Stomach smooth muscle (tissue), 2 donors: ENCODE measurements around the gene CCT3.

Experiments used
- H3K27ac ChIP-seq: one replicate; pipeline ENCODE4 v1.7.0; 2013; ENCODE audit warnings: mild to moderate bottlenecking, low read length, inconsistent platforms
- H3K27me3 ChIP-seq, 2 donors: one replicate each; pipeline ENCODE4 v1.7.0; 2013; ENCODE audit warnings: low read length in 2 of 2; ENCODE audit not compliant: insufficient read depth in 2 of 2, control insufficient read depth in 1 of 2
- H3K36me3 ChIP-seq, 2 donors: one replicate each; pipeline ENCODE4 v1.7.0; 2013; ENCODE audit warnings: low read length in 2 of 2; ENCODE audit not compliant: control insufficient read depth in 2 of 2, insufficient read depth in 2 of 2
- H3K4me1 ChIP-seq: one replicate; pipeline ENCODE4 v1.7.0; 2013; ENCODE audit warnings: low read length; ENCODE audit not compliant: control insufficient read depth, insufficient read depth
- H3K4me3 ChIP-seq, 2 donors: one replicate each; pipeline ENCODE4 v1.7.0; 2013; ENCODE audit warnings: low read length in 2 of 2
- H3K9ac ChIP-seq, 2 donors: one replicate each; pipeline ENCODE4 v1.7.0; 2013; ENCODE audit warnings: low read length in 2 of 2, mild to moderate bottlenecking in 1 of 2
- H3K9me3 ChIP-seq, 2 donors: one replicate each; pipeline ENCODE4 v1.7.0; 2013; ENCODE audit warnings: low read length in 2 of 2; ENCODE audit not compliant: control insufficient read depth in 2 of 2
- donor health status: healthy.
- donor health status: Pancreatic carcinoma.

The CCT3 gene

DNA sequence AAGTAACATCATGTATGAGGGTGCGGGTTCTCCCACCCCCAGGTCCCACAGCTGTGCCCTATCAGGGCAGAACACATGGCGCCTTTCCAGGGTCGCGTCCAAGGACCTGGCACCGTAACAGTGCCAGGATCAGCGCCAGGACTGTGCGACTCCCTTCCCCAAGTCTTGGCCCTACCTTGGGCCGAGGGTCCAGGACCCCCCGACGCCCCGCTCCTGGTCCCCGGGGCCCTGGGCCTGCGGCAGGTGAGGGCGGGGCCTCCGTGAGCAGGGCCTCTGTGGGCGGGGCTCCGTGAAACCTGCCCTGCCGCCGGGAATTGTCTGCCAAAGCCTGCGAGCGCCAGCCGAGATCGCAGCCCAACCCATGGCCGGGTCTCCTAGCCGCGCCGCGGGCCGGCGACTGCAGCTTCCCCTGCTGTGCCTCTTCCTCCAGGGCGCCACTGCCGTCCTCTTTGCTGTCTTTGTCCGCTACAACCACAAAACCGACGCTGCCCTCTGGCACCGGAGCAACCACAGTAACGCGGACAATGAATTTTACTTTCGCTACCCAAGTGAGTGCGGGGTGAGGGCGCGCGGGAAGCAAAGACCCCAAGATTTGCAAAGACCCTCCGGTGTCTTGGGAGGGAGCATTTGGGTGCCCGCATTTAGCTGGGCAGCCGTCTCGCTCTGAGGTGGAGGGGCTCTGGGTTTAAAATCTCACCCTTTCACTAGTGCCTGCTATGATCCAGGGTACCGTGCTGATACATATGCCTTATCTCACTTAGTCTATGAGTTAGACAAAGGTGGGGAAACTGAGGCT is 31.0 kb upstream of the CCT3 start, which contains the start of gene RHBG:
RHBG (plus strand) TSS at position 323 of the 796 bp plus-strand sequence; CDS start at position 362, 39 bp downstream.
- Histone ChIP-seq H3K27ac (no peak within 1 kb of the TSS), H3K27me3 (peaks cover 30 to 48% of the 10 kb centered on the region in 2 donors), H3K36me3 (no peaks in the 10 kb centered on the region), H3K4me1 (peaks cover 6% of the 10 kb centered on the region), H3K4me3 (peak within 1 kb of the TSS; percentile 35 to 59), H3K9me3 (no peaks in the 10 kb centered on the region), H3K9ac (no peak within 1 kb of the TSS)

DNA sequence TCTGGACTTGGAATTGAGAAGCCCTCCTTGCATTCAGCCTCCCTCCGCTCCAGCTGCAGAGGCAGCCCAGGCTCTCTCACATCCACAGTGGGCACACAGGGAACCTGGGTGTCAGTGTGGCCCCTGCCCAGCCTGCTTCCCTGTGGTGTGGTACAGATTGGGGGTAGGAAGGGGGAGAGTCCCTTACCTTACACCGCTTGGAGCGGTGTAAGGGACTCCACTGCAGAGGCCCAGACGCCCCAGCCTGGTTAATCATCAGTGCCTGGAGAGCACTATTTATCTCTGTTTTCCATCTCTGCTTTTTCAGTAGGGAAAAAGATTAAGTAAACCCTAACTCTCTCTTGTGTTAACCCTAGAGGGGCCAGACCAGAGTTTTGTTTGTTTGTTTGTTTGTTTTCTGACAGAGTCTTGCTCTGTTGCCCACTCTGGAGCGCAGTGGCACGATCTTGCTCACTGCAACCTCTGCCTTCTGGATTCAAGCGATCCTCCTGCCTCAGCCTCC is 30.1 kb upstream of the CCT3 start:
- H3K27me3 ChIP-seq = peaks cover 30 to 49% of the 10 kb centered on the region in 2 donors
- H3K9ac ChIP-seq = no peak overlapping the region
- peaks cover 6% of the 10 kb centered on the region for H3K4me1 ChIP-seq

DNA sequence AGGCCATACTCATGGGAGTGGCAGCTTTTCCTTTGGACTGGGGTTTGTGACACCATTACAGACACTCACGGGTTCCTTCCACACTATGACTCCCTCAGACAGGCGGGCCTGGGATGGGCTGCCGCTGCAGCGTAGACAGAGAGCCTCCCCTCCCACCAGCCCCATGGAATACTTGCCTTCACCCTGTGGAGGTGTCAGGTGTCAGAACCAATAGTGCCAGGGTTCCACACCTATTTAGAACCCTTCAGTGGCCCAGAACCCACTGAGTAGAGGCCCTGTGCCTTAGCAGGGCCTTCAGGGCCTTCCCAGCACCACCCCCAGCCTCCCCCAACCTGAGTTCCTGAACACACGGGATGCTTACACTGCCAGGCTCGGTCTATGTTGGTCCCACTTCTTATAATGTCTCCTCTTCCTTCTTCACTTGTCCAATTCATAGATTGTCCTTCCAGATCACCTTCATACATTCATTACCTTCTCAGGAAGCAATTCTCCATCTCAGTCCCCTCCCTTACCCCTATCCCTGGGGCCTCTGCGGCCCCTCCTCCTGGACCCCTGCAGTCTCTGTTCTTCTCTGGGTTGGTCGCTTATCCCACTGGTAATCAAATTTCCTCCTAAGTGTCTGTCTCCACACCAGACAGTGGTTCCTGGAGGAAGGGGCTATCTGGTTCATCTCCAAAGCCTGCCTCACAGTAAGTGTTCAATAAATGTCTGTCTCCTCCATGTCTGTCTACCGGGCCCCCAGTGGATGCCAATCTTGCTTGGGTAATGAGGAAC is 29.5 kb upstream of the CCT3 start:
- no peak overlapping the region for H3K27ac ChIP-seq
- no peak overlapping the region for H3K4me3 ChIP-seq
- no peaks in the 10 kb centered on the region for H3K36me3 ChIP-seq
- H3K9me3 ChIP-seq = no peaks in the 10 kb centered on the region
- H3K9ac ChIP-seq = no peak overlapping the region
- peaks cover 6% of the 10 kb centered on the region for H3K4me1 ChIP-seq
- H3K27me3 ChIP-seq = peaks cover 30 to 47% of the 10 kb centered on the region in 2 donors

More for the DNA sequence above, 30.1 kb upstream of the CCT3 start:
- no peaks in the 10 kb centered on the region for H3K9me3 ChIP-seq
- no peak overlapping the region for H3K4me3 ChIP-seq
- no peak overlapping the region for H3K27ac ChIP-seq
- H3K36me3 ChIP-seq = no peaks in the 10 kb centered on the region

DNA sequence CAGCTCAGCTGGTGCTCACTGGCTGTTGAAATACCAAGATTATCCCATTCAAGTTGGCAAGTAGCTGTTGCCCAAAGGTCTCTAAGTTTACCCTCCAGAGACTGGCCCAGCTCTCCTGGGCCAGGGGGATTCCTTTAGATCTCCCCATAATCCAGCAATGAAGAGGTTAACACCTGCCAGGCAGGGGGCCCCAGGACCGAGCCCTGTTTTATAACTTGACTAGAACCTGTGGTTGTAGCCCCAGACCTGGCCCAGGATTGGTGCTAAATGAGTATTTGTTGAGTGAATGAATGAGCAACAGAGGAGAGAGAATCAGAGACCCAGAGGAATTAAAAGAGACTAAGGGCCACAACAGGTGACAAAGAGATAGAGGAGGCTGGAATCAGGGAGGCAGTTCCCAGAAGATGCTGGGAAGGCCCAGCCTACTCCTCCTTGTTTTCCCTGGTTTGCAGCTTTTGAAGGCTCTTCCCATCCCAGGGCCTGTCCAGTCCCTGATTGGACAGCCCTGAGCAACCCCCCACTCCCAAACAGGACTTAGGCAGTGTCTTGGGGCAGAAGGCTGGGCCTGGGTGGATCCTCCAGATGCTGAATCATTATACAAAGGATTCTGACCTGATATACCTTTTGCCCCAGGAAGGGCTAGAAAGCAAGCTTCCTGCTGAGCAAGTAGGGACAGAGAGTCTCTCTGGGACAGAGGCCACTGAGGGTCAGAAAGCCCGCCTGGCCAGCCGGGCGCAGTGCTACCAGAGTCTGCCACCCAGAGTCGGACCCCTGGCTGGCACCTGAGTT is 28.5 kb upstream of the CCT3 start:
- no peaks in the 10 kb centered on the region for H3K9me3 ChIP-seq
- no peaks in the 10 kb centered on the region for H3K36me3 ChIP-seq
- peaks cover 6% of the 10 kb centered on the region for H3K4me1 ChIP-seq
- H3K4me3 ChIP-seq = no peak overlapping the region
- peaks cover 28 to 45% of the 10 kb centered on the region in 2 donors for H3K27me3 ChIP-seq
- no peak overlapping the region for H3K9ac ChIP-seq
- no peak overlapping the region for H3K27ac ChIP-seq

DNA sequence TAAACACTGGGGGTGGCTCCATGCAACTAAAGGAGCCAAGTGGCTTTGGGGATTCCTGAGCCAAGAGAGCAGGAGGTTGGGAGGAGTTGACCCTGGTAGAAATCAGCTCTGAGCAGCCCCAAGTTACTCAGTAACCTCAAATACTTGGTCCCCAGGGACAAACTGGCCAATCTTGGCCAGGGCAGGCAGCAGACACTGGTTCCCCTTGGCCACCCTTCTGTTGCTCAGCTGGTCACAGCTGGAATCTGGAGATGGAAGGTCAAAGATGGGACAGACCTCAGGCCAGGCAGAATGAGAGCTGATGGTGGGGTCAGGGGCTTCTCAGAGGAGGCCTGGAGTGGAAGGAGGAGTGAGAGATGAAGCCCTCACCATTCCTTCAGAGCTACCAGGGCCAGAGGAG is 27.7 kb upstream of the CCT3 start:
- Histone ChIP-seq H3K27me3 (peaks cover 28 to 45% of the 10 kb centered on the region in 2 donors), H3K4me1 (peaks cover 6% of the 10 kb centered on the region), H3K9me3 (no peaks in the 10 kb centered on the region), H3K9ac (no peak overlapping the region), H3K4me3 (no peak overlapping the region), H3K36me3 (no peaks in the 10 kb centered on the region), H3K27ac (no peak overlapping the region)

DNA sequence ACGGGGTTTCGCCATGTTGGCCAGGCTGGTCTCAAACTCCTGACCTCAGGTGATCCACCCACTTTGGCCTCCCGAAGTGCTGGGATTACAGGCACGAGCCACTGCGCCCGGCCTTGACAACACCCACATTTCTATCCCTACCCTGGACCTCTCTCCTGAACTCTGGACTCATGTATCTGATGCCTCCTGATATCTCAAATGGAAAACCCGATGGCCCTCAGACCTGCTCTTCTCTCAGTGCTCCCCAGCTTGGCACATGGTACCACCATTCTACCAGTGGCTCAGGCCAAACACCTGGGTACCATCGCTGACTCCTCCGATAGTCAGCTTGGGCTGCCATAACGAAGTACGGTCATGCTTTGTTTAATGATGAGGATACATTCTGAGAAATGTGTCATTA is 22.4 kb upstream of the CCT3 start:
- Histone ChIP-seq H3K9me3 (no peaks in the 10 kb centered on the region), H3K27ac (no peak overlapping the region), H3K36me3 (no peaks in the 10 kb centered on the region), H3K9ac (no peak overlapping the region), H3K4me1 (no peaks in the 10 kb centered on the region), H3K27me3 (peaks cover 19 to 22% of the 10 kb centered on the region in 2 donors), H3K4me3 (no peak overlapping the region)

DNA sequence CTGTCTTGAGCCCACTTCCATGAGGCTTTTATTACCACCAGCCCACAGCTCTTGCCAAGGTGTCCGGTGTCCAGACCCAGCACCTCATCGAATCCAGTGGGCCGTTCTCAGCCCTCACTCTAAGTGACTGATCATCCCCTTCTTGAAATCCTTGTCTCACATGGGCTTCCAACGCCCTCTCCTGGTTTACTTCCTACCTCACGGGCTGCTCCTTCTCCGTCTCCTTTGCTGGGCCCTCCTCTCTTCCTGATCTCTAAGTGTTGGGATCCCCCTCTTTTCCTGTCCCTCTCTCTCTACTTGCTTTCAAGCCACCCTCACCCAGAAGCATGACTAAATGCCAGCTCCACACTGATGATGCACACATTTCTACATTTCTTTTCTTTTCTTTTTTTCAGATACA is 21.9 kb upstream of the CCT3 start:
- no peak overlapping the region for H3K27ac ChIP-seq
- no peaks in the 10 kb centered on the region for H3K36me3 ChIP-seq
- H3K9me3 ChIP-seq = no peaks in the 10 kb centered on the region
- no peaks in the 10 kb centered on the region for H3K4me1 ChIP-seq
- peaks cover 19% of the 10 kb centered on the region in 2 donors for H3K27me3 ChIP-seq
- H3K9ac ChIP-seq = no peak overlapping the region
- no peak overlapping the region for H3K4me3 ChIP-seq

DNA sequence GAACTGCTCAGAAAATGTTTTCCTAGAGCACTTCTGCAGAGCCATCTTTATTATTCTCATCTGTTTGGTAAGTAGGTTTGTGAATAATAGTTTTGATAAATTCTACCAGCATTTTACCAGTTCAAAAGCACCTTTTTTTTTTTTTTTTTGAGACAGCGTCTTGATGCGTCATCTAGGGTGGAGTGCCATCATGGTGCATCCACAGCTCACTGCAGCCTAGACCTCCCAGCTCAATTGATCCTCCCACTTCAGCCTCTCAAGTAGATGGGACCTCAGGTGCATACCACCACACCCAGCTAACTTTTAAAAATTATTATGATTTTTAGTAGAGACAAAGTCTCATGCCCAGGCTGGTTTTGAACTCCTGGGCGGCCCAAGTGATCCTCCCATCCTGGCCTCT is 21.2 kb upstream of the CCT3 start:
- H3K4me1 ChIP-seq = no peaks in the 10 kb centered on the region
- H3K4me3 ChIP-seq = no peak overlapping the region
- no peak overlapping the region for H3K27ac ChIP-seq
- no peak overlapping the region for H3K9ac ChIP-seq
- H3K36me3 ChIP-seq = no peaks in the 10 kb centered on the region
- H3K9me3 ChIP-seq = no peaks in the 10 kb centered on the region
- H3K27me3 ChIP-seq = peaks cover 14 to 16% of the 10 kb centered on the region in 2 donors

DNA sequence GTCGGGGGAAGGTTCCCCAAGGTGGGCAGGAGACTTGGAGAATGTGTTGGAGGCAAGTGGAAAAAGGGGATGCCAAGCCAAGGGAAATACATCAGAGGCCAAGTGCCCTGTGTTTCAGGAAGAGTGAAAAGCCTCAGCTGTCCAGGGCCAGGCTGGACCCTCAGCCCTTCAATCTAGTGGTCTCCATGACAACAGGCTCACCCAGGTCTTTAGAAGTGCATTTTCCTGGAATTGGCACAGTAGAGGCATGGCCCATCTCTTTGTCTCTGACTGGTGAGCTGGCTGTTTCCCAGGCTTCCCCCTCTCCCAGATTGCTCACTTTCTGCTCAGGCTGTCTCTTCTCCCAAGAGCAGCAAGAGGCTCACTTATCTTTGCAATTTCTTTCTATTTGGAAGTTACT is 20.5 kb upstream of the CCT3 start:
- Histone ChIP-seq H3K27ac (no peak overlapping the region), H3K4me1 (no peaks in the 10 kb centered on the region), H3K27me3 (peaks cover 13 to 14% of the 10 kb centered on the region in 2 donors), H3K9me3 (no peaks in the 10 kb centered on the region), H3K4me3 (no peak overlapping the region), H3K9ac (no peak overlapping the region), H3K36me3 (no peaks in the 10 kb centered on the region)

DNA sequence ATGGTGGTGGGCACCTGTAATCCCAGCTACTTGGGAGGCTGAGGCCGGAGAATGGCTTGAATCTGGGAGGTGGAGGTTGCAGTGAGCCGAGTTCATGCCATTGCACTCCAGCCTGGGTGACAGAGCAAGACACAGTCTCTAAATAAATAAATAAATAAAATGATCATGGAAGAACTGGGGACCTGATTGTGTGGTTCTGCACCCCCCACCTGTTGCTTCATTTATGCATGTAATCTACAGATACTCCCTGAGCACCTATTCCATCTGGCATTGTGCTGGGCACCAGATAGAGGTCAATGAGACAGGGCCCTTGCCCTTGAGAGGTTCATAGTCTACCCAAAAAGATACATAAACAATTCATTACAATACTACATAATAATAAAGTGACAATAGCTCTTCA is 19.9 kb upstream of the CCT3 start:
- Histone ChIP-seq H3K4me3 (no peak overlapping the region), H3K4me1 (no peaks in the 10 kb centered on the region), H3K9ac (no peak overlapping the region), H3K36me3 (no peaks in the 10 kb centered on the region), H3K9me3 (no peaks in the 10 kb centered on the region), H3K27ac (no peak overlapping the region), H3K27me3 (peaks cover 13 to 14% of the 10 kb centered on the region in 2 donors)
